Smooth muscle cell (in vitro differentiated cells): ENCODE data around the gene SLC18A3. TPM values are rescaled to one million over a fixed set of nuclear protein-coding genes. Genes with fewer than 3 reads are reported as not detected.

Source experiments
- DNase-seq: peaks from one replicate; lab custom pipeline; 2025; ENCODE audit not compliant: unreplicated experiment; lab: John Stamatoyannopoulos, UW
- H2AFZ ChIP-seq: fragments of 200-600 bp; sonication (generic); 2 replicates; pipeline ENCODE4 v1.6.0; 2016; ENCODE audit warnings: antibody characterized with exemption, low read depth, mild to moderate bottlenecking
- H3F3A ChIP-seq: fragments of 200-600 bp; sonication (generic); 2 replicates; pipeline ENCODE4 v1.6.0; 2017; ENCODE audit warnings: antibody characterized with exemption, low read depth
- H3K27ac ChIP-seq: fragments of 200-600 bp; sonication (generic); 2 replicates; pipeline ENCODE4 v1.5.1; 2016; ENCODE audit warnings: low read depth, mild to moderate bottlenecking
- H3K27me3 ChIP-seq: fragments of 200-600 bp; sonication (generic); 2 replicates; pipeline ENCODE4 v1.6.1; 2016; ENCODE audit warnings: low read depth, mild to moderate bottlenecking
- H3K36me3 ChIP-seq: fragments of 200-600 bp; sonication (generic); 2 replicates; pipeline ENCODE4 v1.5.1; 2016; ENCODE audit warnings: low read depth
- H3K4me1 ChIP-seq: fragments of 200-600 bp; sonication (generic); 2 replicates; pipeline ENCODE4 v1.5.1; 2016; ENCODE audit warnings: low read depth
- H3K4me2 ChIP-seq: fragments of 200-600 bp; sonication (generic); 2 replicates; pipeline ENCODE4 v1.6.0; 2016; ENCODE audit warnings: mild to moderate bottlenecking
- H3K4me3 ChIP-seq: fragments of 200-600 bp; sonication (generic); 2 replicates; pipeline ENCODE4 v1.5.1; 2016; ENCODE audit warnings: mild to moderate bottlenecking
- H3K79me2 ChIP-seq: fragments of 200-600 bp; sonication (generic); 2 replicates; pipeline ENCODE4 v1.6.0; 2016; ENCODE audit warnings: low read depth, mild to moderate bottlenecking
- H3K9ac ChIP-seq: fragments of 200-600 bp; sonication (generic); 2 replicates; pipeline ENCODE4 v1.6.0; 2016; ENCODE audit warnings: low read depth
- H3K9me3 ChIP-seq: fragments of 200-600 bp; sonication (generic); replicated peaks from 2 replicates; pipeline ENCODE4 v1.5.1; 2016; ENCODE audit warnings: low read depth
- H4K20me1 ChIP-seq: fragments of 200-600 bp; sonication (generic); 2 replicates; pipeline ENCODE4 v1.6.0; 2016; ENCODE audit warnings: low read depth
- WGBS: methylation state at CpG from one replicate; pipeline ENCODE4 v1.1.7; 2016; ENCODE audit warnings: low lambda C conversion rate; 5-methylcytosine and 5-hydroxymethylcytosine counted together
- polyA plus RNA-seq: library from polyadenylated mRNA; unstranded; fragments of >200 nt; fragmentation: Nextera tagmentation; extraction: Ambion mirVana; gene quantifications from 2 replicates; pipeline ENCODE4 v1.2.1, GENCODE V29; 2016
- total RNA-seq: library from RNA; depleted of rRNA; stranded (reverse); fragments of >200 nt; gene quantifications from 2 replicates; pipeline ENCODE4 v1.2.3, GENCODE V29; 2014
- TF ChIP-seq, protein P1 (sequence below): fragments of 200-600 bp; sonication (generic); IDR thresholded peaks from 2 replicates; pipeline ENCODE4 v1.5.1; 2017; ENCODE audit warnings: borderline replicate concordance, mild to moderate bottlenecking, antibody characterized with exemption; ENCODE audit not compliant: insufficient read depth, poor library complexity, severe bottlenecking

SLC18A3 gene
- total and polyA plus RNA-seq, 2 experiments from 2014 or later, result not detected

DNA sequence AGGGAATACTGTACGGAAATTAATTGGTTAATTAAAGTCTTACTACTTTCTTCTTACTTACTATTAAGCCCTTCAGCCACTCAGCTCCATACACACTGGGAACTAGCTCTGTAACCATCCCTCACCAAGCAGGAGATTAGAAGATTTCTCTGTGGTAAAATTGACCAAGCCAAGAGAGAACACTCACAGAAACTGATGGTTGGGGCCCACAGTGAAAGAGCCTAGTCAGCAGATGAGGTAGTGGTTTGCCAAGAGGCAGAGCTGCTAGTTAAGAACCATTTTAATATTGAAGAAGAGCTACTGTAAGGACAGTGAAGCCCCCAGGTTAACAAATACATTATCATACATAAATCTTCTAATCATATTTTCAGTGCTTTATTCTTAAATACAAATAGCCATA lies 47.5 kb downstream of the SLC18A3 start:
- no peak for DNase-seq
- WGBS, result 89% methylated on average over 1 of the region's 1 CpG
- TF ChIP-seq, protein P1, sequence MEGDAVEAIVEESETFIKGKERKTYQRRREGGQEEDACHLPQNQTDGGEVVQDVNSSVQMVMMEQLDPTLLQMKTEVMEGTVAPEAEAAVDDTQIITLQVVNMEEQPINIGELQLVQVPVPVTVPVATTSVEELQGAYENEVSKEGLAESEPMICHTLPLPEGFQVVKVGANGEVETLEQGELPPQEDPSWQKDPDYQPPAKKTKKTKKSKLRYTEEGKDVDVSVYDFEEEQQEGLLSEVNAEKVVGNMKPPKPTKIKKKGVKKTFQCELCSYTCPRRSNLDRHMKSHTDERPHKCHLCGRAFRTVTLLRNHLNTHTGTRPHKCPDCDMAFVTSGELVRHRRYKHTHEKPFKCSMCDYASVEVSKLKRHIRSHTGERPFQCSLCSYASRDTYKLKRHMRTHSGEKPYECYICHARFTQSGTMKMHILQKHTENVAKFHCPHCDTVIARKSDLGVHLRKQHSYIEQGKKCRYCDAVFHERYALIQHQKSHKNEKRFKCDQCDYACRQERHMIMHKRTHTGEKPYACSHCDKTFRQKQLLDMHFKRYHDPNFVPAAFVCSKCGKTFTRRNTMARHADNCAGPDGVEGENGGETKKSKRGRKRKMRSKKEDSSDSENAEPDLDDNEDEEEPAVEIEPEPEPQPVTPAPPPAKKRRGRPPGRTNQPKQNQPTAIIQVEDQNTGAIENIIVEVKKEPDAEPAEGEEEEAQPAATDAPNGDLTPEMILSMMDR, result no peak

DNA sequence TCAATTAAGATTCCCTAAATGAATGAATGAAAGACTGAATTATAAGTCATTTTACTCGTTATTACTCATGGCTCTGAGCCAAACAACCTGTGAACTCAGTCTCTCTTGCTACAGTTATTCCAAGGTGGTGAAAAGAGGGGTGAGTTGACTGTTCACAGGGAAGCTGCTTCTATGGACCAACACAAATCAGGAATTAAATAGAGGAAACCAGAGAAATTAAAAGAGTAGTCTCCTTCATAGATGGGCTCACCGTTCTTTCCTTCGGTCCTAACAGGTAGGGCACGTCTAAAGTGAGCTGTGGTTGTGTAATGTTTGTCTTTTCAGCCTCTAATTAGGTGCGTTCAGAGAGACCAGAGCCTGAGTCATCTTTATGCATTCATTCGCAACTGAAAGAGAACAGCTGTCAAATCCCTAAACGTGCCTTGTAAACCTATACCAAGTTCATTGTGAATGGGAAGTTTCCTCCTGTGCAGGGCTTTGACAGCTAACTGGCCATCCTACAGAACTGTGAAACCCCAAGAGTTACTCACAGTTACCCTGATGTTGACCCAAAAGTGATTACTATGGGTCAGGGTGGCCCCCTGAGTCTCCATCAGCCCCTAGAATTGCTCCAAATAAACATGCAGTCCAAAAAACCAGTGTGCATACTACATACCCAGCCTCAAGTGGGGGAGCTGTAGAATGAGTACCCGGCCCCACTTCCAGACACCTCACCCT lies 51.2 kb downstream of the SLC18A3 start:
- no peak for DNase-seq
- Histone ChIP-seq H3F3A (no peaks in the 10 kb centered on the region), H3K27me3 (no peaks in the 10 kb centered on the region), H3K9ac (no peak overlapping the region), H3K4me2 (no peak overlapping the region), H3K9me3 (no peaks in the 10 kb centered on the region), H3K4me1 (no peaks in the 10 kb centered on the region), H2AFZ (no peak overlapping the region), H3K4me3 (no peak overlapping the region), H3K27ac (no peak overlapping the region), H3K36me3 (no peaks in the 10 kb centered on the region), H4K20me1 (no peaks in the 10 kb centered on the region), H3K79me2 (no peaks in the 10 kb centered on the region)
- TF ChIP-seq, protein P1, result no peak
- 39% methylated on average over 8 of the region's 8 CpGs for WGBS

More for the DNA sequence above, 47.5 kb downstream of the SLC18A3 start:
- Histone ChIP-seq H3K9ac (no peak overlapping the region), H3K27ac (no peak overlapping the region), H3K4me3 (no peak overlapping the region), H4K20me1 (no peaks in the 10 kb centered on the region), H3K4me2 (no peak overlapping the region), H3F3A (no peaks in the 10 kb centered on the region), H3K9me3 (no peaks in the 10 kb centered on the region), H3K79me2 (no peaks in the 10 kb centered on the region), H3K4me1 (no peaks in the 10 kb centered on the region), H2AFZ (no peak overlapping the region), H3K27me3 (no peaks in the 10 kb centered on the region), H3K36me3 (no peaks in the 10 kb centered on the region)

Other genes with a start within 250 kb of the SLC18A3 start
- not detected in 2 replicates for gene DRGX, start 214.2 kb upstream of the SLC18A3 start, total RNA-seq
- gene DRGX, start 214.2 kb upstream of the SLC18A3 start, polyA plus RNA-seq, result not detected in 2 replicates
- 14.9 and 15.7 TPM in 2 replicates for gene ERCC6, start 71.2 kb upstream of the SLC18A3 start, total RNA-seq
- gene ERCC6, start 71.2 kb upstream of the SLC18A3 start, polyA plus RNA-seq, result 7.2 and 10.2 TPM in 2 replicates
- gene CHAT, start 3.7 kb downstream of the SLC18A3 start, total RNA-seq, result not detected in 2 replicates
- not detected in 2 replicates for gene CHAT, start 3.7 kb downstream of the SLC18A3 start, polyA plus RNA-seq
- not detected in 2 replicates for gene C10orf53, start 69.3 kb downstream of the SLC18A3 start, total RNA-seq
- gene C10orf53, start 69.3 kb downstream of the SLC18A3 start, polyA plus RNA-seq, result not detected in 2 replicates
- 0.27 and 1.7 TPM in 2 replicates for gene OGDHL, start 152.0 kb downstream of the SLC18A3 start, total RNA-seq
- 1.1 and 1.3 TPM in 2 replicates for gene OGDHL, start 152.0 kb downstream of the SLC18A3 start, polyA plus RNA-seq